Neural cell (in vitro differentiated cells): ENCODE data around the gene PRKCA. TPM values are rescaled to one million over a fixed set of nuclear protein-coding genes. Genes with fewer than 3 reads are reported as not detected.

ENCODE experiments used
- H2AFZ ChIP-seq: fragments of 200-600, 300-800 bp; sonication (generic), shearing (Covaris generic); 2 replicates; pipeline ENCODE4 v1.6.0; 2014; ENCODE audit warnings: low read depth, mild to moderate bottlenecking, antibody characterized with exemption, low read length, moderate library complexity
- H3F3A ChIP-seq: fragments of 200-600 bp; shearing (Covaris generic); 2 replicates; pipeline ENCODE4 v1.6.1; 2016; ENCODE audit warnings: mild to moderate bottlenecking, moderate library complexity, mixed read lengths, antibody characterized with exemption, low read length; ENCODE audit not compliant: insufficient read depth, poor library complexity, severe bottlenecking
- H3K27ac ChIP-seq: fragments of 200-600, 300-800 bp; sonication (generic), shearing (Covaris generic); 2 replicates; pipeline ENCODE4 v1.5.1; 2014; ENCODE audit warnings: mild to moderate bottlenecking, low read length, moderate library complexity
- H3K27me3 ChIP-seq: fragments of 300-800, 200-600 bp; sonication (generic), shearing (Covaris generic); 2 replicates; pipeline ENCODE4 v1.6.0; 2014; ENCODE audit warnings: mild to moderate bottlenecking, low read depth, low read length, moderate library complexity; ENCODE audit not compliant: insufficient read depth
- H3K36me3 ChIP-seq: fragments of 300-800, 200-600 bp; sonication (generic), shearing (Covaris generic); 2 replicates; pipeline ENCODE4 v1.5.1; 2014; ENCODE audit warnings: mild to moderate bottlenecking, antibody characterized with exemption, low read length, moderate library complexity; ENCODE audit not compliant: insufficient read depth
- H3K4me2 ChIP-seq: fragments of 300-800, 200-600 bp; sonication (generic), shearing (Covaris generic); 2 replicates; pipeline ENCODE4 v1.6.0; 2014; ENCODE audit warnings: mild to moderate bottlenecking, low read length
- H3K4me3 ChIP-seq: fragments of 300-800, 200-600 bp; sonication (generic), shearing (Covaris generic); 2 replicates; pipeline ENCODE4 v1.5.1; 2014; ENCODE audit warnings: mild to moderate bottlenecking, low read length, moderate library complexity
- H3K79me2 ChIP-seq: fragments of 200-600 bp; shearing (Covaris generic); replicated peaks from 2 replicates; pipeline ENCODE4 v1.6.0; 2014; ENCODE audit warnings: mild to moderate bottlenecking, low read length, moderate library complexity; ENCODE audit not compliant: insufficient read depth
- H3K9ac ChIP-seq: fragments of 300-800, 200-600 bp; sonication (generic), shearing (Covaris generic); 2 replicates; pipeline ENCODE4 v1.6.1; 2016; ENCODE audit warnings: mild to moderate bottlenecking, low read length, mixed read lengths
- H3K9me2 ChIP-seq: fragments of 200-600 bp; shearing (Covaris generic); 2 replicates; pipeline ENCODE4 v1.6.1; 2016; ENCODE audit warnings: mild to moderate bottlenecking, low read length, mixed read lengths; ENCODE audit not compliant: insufficient read depth
- H3K9me3 ChIP-seq: fragments of 200-600, 300-800 bp; sonication (generic), shearing (Covaris generic); 2 replicates; pipeline ENCODE4 v1.6.1; 2016; ENCODE audit warnings: mild to moderate bottlenecking, mixed run types, low read length, moderate library complexity, mixed read lengths
- H4K20me1 ChIP-seq: fragments of 200-600 bp; shearing (Covaris generic); 2 replicates; pipeline ENCODE4 v1.6.1; 2016; ENCODE audit warnings: mild to moderate bottlenecking, mixed run types; ENCODE audit not compliant: insufficient read depth
- CTCF ChIP-seq: fragments of 450-650 bp; IDR thresholded peaks from 2 replicates; pipeline ENCODE4 v1.5.1; 2014; ENCODE audit warnings: antibody characterized with exemption, mild to moderate bottlenecking, moderate library complexity; ENCODE audit not compliant: poor library complexity, severe bottlenecking
- EP300 ChIP-seq: fragments of 450-650 bp; conservative IDR thresholded peaks from 2 replicates; pipeline ENCODE4 v1.6.1; 2014; ENCODE audit warnings: antibody characterized with exemption, mild to moderate bottlenecking, moderate library complexity; ENCODE audit not compliant: poor library complexity, severe bottlenecking
- EZH2 ChIP-seq: fragments of 200-600, 300-800 bp; shearing (Covaris generic), sonication (generic); IDR thresholded peaks from 2 replicates; pipeline ENCODE4 v1.6.1; 2014; ENCODE audit warnings: antibody characterized with exemption, low read length, borderline replicate concordance, mild to moderate bottlenecking; ENCODE audit not compliant: insufficient read depth, poor library complexity, severe bottlenecking
- MXI1 ChIP-seq: fragments of 450-650 bp; conservative IDR thresholded peaks from 2 replicates; pipeline ENCODE4 v1.6.1; 2014; ENCODE audit warnings: antibody characterized with exemption, mild to moderate bottlenecking; ENCODE audit not compliant: poor library complexity, severe bottlenecking
- POLR2AphosphoS5 ChIP-seq: IDR thresholded peaks from 2 replicates; pipeline ENCODE4 v1.6.1; 2012
- RAD21 ChIP-seq: fragments of 450-650 bp; conservative IDR thresholded peaks from 2 replicates; pipeline ENCODE4 v1.6.1; 2014; ENCODE audit warnings: antibody characterized with exemption, mild to moderate bottlenecking, moderate library complexity
- REST ChIP-seq: IDR thresholded peaks from 2 replicates; pipeline ENCODE4 v1.6.1; 2012; ENCODE audit warnings: borderline replicate concordance
- SMC3 ChIP-seq: fragments of 450-650 bp; conservative IDR thresholded peaks from 2 replicates; pipeline ENCODE4 v1.6.1; 2014; ENCODE audit warnings: antibody characterized with exemption, mild to moderate bottlenecking, moderate library complexity; ENCODE audit not compliant: poor library complexity
- TAF1 ChIP-seq: IDR thresholded peaks from 2 replicates; pipeline ENCODE4 v1.6.1; 2012; ENCODE audit warnings: low read depth
- polyA plus RNA-seq: library from polyadenylated mRNA; depleted of rRNA; stranded (reverse); fragments of >200 nt; gene quantifications from 2 replicates; pipeline ENCODE4 v1.2.3, GENCODE V29; 2014

PRKCA gene
- polyA plus RNA-seq, 1 donor from 2014 or later, result 5.9 TPM

- H3K36me3 ChIP-seq, result no peaks in the 10 kb centered on the region
These were observed 552.8 kb downstream of the PRKCA start for GRCh38 chr17:66855204-66855603.

More at GRCh38 chr17:66855204-66855603, 552.8 kb downstream of the PRKCA start:
- Histone ChIP-seq H4K20me1 (no peaks in the 10 kb centered on the region), H3K79me2 (no peaks in the 10 kb centered on the region), H3K4me2 (no peak overlapping the region), H2AFZ (no peak overlapping the region), H3F3A (no peaks in the 10 kb centered on the region), H3K9ac (no peak overlapping the region), H3K27me3 (no peaks in the 10 kb centered on the region), H3K9me2 (no peaks in the 10 kb centered on the region), H3K4me3 (no peak overlapping the region), H3K9me3 (no peaks in the 10 kb centered on the region), H3K27ac (no peak overlapping the region)
- no peak for TF ChIP-seq EZH2
- TF ChIP-seq CTCF, result no peak
- no peak for TF ChIP-seq MXI1
- TF ChIP-seq SMC3, result no peak
- TF ChIP-seq EP300, result no peak
- TF ChIP-seq RAD21, result no peak
- TF ChIP-seq TAF1, result no peak
- TF ChIP-seq POLR2AphosphoS5, result no peak
- no peak for TF ChIP-seq REST
